DMS79 treated with DMSO at 0.1 percent for 48 hours (cell line): ENCODE measurements around the gene GRXCR2.
"Not testable (repeated sequence)": the region's sequence is repeated elsewhere in the genome, so short reads cannot be mapped to it uniquely, and the experiment has no call there.

Source experiments
- DNase-seq: peaks from one replicate; lab custom pipeline; 2025; lab: John Stamatoyannopoulos, UW

The GRXCR2 gene

DNA sequence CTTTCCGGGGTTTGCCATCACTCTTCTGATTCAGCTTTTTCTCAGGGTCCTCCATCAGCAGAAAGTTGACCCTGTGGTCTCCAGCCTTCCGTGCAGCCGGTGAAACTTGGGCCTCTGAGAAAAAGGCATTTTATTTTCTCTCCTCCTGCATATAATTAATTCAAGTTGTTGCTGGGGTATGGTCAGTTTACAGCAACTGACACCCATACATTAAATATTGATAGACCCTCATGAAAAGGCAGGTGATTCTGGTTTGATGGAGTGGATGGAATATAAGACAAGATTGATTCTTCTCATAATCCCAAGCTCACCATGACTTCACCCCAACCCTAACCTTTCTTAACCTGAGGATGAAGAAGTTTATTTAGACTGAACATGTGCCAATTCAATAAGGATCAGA is at the start of gene GRXCR2:
Gene GRXCR2, minus strand, starts transcription at position 101 of the 400 bp plus-strand sequence. Its CDS starts 46 bp downstream, at position 55.
- no peak for DNase-seq

DNA sequence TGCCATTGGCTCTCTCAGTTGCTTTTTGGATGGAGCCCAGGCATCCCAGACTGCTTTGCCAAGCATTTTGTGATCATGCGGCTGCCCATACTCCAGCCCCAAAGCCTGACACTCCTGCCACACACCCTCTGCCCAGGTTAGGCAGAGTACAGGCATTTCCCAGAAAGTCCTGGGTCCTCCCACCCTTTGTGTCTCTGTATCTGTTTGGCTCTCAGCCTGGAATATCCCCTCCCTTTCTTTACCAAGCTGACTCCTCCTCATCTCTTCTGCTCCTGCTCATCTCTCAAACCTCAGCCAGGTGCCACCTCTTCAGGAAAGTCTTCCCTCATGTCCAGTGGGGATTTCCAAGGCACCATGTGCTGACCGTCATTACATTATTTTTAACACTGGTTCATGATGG is 49.2 kb upstream of the GRXCR2 start:
- DNase-seq, result no peak

DNA sequence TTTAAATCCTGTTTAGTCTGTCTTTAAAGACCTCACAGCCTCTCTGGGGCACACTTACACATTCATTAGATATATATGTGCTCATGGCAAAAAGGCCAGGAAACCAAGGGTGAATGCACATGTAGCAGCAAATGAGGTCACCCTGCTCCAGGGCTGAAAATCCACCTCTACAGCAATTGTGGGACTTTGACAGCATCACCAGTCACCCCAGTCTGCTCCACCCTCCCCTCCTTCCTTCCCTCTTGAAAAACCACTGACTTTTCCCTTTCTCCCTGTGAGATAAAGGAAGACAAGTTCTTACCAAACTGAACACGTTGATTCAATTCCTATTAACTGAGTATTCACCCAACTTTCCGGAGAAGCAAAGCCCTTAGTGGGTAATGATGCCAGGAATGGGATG is 48.4 kb upstream of the GRXCR2 start:
- DNase-seq, result no peak

DNA sequence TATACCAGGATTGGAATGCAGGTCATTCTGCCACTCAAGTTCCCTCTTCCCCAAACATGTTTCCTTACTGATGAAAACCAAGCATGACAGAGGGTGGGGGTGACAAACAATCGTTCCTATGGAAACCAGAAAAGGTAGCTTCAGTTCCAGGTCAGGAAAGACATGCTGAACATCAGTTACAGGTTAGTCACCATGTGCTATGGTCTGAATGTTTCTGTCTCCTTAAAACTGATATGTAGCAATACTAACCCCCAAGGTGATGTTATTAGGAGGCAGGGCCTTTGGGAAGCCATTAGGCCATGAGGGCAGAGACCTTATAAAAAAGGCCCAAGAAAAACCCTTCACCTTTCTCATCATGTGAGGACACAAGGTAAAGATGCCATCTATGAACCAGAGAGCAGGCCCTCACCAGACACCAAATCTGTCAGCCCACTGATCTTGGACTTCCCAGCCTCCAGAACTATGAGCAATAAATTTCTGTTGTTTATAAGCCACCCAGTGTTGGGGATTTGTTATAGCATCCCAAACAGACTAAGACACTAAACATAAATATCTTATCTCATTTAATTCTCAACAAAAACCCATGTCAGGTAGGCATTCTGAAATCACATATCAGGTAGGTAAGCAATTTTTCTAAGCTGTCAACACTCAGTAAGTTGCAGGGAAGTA is 47.9 kb upstream of the GRXCR2 start:
- no peak for DNase-seq

- no peak for DNase-seq
Measured at GRCh38 chr5:145919413-145919812, 46.6 kb upstream of the GRXCR2 start.

- DNase-seq, result no peak
Measured at GRCh38 chr5:145918397-145918796, 45.6 kb upstream of the GRXCR2 start.

DNA sequence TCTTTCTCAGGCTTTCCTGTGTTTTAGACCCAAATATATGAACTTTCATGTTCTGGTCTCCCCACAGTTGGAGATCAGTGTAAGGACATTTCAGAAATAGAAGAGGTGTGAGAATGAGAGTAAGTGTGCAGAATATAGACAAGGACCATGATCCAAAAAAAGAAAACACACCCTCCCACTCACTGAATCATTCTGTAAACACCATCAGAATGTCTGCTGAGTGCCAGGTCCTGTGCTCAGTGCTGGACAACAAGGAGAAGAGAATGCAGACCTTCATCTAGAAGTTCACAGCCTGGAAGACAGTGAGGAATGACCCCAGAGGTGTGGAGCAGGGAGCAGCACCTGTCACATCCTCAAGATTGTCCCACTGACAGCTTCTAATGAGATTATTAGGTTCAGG is 44.5 kb upstream of the GRXCR2 start:
- no peak for DNase-seq

DNA sequence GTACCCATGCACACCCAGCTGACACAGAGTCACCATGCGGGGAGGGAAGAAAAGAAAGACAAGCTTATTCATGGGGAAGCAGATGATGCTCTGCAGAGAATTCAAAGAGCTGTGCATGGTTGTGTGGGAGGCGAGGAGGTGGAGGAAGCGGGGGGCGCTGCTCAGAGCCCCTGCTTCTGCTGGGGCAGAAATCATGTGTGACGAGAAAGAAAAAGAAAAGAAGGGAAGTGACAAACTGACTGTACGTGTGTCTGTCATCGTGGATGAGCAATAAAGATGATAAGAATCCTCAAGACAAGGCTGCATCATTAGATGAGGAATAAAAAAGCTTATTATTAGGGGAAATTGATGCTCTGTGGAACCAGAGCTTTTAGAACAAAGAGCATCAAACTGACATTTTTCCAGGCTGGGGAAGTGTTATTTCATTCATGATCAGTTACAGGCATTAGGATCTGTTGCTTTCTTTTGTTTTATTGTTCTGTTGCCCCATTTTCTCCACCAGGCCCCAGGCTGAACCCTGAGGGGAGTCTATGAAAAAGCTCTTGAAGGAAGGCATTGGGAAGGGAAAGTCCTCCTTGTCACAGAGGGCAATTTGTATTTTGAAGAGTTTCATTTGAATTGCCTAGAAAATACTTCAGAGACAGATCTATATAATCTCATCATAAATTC is 43.3 kb upstream of the GRXCR2 start:
- DNase-seq, result no peak

DNA sequence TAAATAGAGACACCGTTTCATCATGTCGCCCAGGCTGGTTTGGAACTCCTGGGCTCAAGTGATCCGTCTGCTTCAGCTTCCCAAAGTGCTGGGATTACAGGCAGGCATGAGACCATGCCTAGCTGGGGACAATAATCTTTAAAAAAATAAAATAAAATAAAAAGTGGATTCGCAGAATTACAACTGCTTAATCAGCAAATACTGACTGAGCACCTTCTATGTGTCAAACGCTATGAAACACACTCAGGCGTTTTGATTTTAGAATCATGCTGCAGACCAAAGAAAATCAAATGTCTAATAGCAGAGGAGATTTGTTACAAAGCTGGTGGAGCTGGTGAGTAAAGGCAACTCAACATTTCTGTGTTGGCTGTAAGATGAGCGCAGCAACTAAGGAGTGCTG is 40.9 kb upstream of the GRXCR2 start:
- no peak for DNase-seq

DNA sequence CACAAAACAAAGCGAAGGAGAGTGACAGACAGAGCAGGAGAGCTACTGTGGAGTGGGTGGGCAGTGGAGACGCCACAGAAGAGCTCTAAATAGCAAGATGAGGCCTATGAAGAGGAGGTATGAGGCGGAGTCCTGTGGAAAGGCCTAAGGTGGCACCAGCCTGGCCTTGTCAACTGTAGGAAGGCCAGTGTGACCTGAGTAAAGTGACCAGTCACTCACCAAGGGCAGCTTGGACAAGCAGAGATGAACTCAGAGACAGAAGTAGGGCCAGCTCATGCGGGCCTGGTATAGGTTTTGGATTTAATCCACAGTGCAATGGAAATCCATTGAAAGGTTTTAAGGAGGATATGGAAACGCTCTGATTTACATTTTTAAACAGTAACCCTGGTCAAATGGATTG is 39.8 kb upstream of the GRXCR2 start:
- no peak for DNase-seq

GRCh38 chr5:145912019-145912418 is 39.2 kb upstream of the GRXCR2 start:
- no peak for DNase-seq

DNA sequence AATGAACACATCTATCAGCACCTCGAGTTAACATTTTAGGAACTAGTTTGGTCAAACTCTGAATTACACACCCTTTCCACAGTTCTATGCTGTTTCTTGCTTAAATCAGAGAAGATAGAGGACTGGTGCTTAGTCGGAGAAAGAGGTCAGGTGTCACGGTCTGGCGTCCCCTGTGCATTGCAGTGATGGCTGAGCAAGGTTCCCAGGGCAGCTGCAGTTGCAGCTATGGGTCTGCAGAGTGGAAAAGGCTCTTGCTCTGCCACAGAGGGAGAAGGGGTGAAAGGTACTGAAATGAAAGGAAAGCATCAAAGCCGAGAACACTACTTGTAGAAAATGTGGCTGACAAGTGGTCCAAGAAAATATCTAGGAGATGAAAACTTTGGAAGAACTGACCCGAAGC is 38.4 kb upstream of the GRXCR2 start:
- no peak for DNase-seq

DNA sequence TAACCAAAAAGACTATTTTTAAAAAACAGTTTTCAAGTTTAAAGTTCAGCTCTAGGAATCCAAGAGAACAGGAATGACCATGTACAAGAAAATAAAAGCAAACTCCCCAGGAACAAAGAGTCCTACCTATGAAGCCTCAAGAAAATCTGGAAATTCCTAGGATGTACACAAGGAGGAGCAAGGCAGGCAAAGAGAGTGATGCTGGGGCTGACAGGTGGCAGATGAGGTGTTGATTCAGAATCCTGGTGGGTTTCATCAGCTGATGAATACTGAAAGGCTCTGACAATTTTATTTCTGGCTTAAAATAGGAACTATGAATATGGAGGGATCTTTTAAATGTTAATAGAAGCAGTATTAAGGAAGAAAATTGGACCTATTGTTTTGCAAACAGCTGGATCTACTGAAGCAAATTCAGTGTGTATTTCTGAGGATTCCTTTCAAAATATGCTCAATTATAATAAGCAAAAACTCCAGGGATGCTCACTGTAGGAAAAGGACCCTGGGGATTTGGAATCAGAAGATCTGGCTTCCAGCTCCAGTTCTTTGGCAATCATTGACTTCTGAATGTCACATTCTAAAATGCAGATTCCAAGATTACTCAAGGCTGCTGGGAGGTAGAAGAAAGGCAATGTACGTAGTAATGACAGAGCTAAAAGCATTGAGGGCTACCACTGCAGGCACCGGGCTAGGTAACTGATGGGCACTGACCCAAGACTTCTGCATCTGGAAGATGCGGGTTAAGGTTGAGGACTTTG is 35.6 kb upstream of the GRXCR2 start:
- no peak for DNase-seq

- no peak for DNase-seq
Measured at GRCh38 chr5:145906401-145906800, 33.6 kb upstream of the GRXCR2 start.

DNA sequence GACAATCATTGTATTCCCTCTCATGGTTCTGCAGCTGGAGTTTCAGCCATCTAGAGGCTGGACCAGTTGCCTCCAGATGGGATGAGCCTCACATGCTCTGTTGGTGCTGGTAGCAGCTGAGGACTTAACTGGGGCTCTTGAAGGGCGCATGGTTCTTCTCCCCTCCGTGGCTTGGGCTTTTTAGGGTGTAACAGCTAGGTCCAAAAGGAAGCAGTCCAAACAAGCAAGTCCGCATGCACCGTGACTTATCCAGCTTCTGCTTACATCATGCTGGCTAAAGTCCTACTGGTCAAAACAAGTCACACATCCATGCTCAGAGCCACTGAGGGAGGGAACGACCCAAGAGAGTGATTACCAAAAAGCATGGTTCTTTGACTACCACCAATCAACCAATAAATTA is 31.9 kb upstream of the GRXCR2 start:
- DNase-seq, result no peak

- DNase-seq, result no peak
Measured at GRCh38 chr5:145903867-145904266, 31.1 kb upstream of the GRXCR2 start.

- no peak for DNase-seq
Measured at GRCh38 chr5:145903113-145903512, 30.3 kb upstream of the GRXCR2 start.

- no peak for DNase-seq
Measured at GRCh38 chr5:145902421-145902820, 29.6 kb upstream of the GRXCR2 start.

- DNase-seq, result no peak
Measured at GRCh38 chr5:145898171-145898570, 25.4 kb upstream of the GRXCR2 start.

DNA sequence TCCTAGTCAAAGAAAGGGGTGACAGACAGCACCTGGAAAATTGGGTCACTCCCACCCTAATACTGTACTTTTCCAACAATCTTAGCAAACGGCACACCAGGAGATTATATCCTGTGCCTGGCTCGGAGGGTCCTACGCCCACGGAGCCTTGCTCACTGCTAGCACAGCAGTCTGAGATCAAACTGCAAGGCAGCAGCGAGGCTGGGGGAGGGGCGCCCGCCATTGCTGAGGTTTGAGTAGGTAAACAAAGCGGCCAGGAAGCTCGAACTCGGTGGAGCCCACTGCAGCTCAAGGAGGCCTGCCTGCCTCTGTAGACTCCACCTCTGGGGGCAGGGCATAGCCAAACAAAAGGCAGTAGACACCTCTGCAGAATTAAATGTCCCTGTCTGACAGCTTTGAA is 18.6 kb upstream of the GRXCR2 start:
- DNase-seq, result not testable (repeated sequence)

- DNase-seq, result no peak
Measured at GRCh38 chr5:145889611-145890010, 16.8 kb upstream of the GRXCR2 start.

DNA sequence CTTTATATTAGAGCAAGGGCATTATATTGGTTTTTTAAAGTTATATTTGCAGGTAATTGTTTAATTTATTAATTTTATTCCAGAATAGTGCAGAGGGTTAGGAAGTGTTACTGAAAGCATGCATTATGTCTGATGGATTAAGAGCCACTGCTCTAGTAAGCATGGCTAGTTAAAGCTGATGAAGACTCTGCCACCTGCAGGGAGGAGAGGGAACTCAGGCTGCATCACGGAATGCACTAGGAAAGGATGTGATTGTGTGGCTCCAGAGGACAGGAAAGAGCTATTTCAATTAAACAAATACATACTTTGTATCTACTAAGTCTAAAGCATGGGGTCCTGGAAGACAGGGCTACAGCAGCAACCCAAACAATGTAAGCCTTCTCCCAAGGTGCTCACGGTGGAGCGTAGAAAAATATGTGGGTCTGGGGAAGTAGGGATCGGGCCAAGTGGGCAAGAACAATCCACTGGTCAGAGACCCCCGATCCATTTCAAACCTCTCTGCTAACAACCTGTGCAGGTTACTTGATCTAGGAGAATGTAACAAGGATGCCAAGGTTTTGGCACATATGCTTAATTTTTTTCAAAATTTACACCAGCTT is 15.3 kb upstream of the GRXCR2 start:
- DNase-seq, result no peak

GRCh38 chr5:145887217-145887616 is 14.4 kb upstream of the GRXCR2 start:
- no peak for DNase-seq
